Fibroblast of pulmonary artery (primary cell): ENCODE data around the gene ATP2B3.

Source experiments
- DNase-seq: peaks from one replicate; pipeline ENCODE4 v3.0.0-alpha.2; 2010; ENCODE audit warnings: low read depth
- H3K4me3 ChIP-seq: replicated peaks from 2 replicates; pipeline ENCODE4 v1.5.1; 2011; ENCODE audit warnings: low read depth, mild to moderate bottlenecking, control low read depth, low read length, moderate library complexity
- CTCF ChIP-seq: IDR thresholded peaks from 2 replicates; pipeline ENCODE4 v1.5.1; 2011; ENCODE audit warnings: mild to moderate bottlenecking, control low read depth, low read length, inconsistent platforms; ENCODE audit errors: missing control alignments

Gene ATP2B3

GRCh38 chrX:153499341-153499740, 18.1 kb upstream of the ATP2B3 start:
- H3K4me3 ChIP-seq, result no peak overlapping the region
- TF ChIP-seq CTCF, result no peak
- no peak for DNase-seq

- H3K4me3 ChIP-seq, result no peak overlapping the region
- no peak for DNase-seq
- TF ChIP-seq CTCF, result no peak
These were observed 17.6 kb upstream of the ATP2B3 start for GRCh38 chrX:153499876-153500275.

- TF ChIP-seq CTCF, result no peak
- no peak for DNase-seq
- no peak overlapping the region for H3K4me3 ChIP-seq
These were observed 16.7 kb upstream of the ATP2B3 start for GRCh38 chrX:153500676-153501280.

GRCh38 chrX:153501530-153501929, 15.9 kb upstream of the ATP2B3 start:
- DNase-seq, result no peak
- TF ChIP-seq CTCF, result no peak
- H3K4me3 ChIP-seq, result no peak overlapping the region

- no peak for TF ChIP-seq CTCF
- H3K4me3 ChIP-seq, result no peak overlapping the region
These were observed 15.3 kb upstream of the ATP2B3 start for GRCh38 chrX:153502131-153502530.

GRCh38 chrX:153502796-153503195, 14.6 kb upstream of the ATP2B3 start:
- no peak for TF ChIP-seq CTCF
- DNase-seq, result no peak
- H3K4me3 ChIP-seq, result no peak overlapping the region

More at GRCh38 chrX:153502131-153502530, 15.3 kb upstream of the ATP2B3 start:
- no peak for DNase-seq

GRCh38 chrX:153504445-153505016, 12.9 kb upstream of the ATP2B3 start:
- TF ChIP-seq CTCF, result no peak
- DNase-seq, result no peak
- no peak overlapping the region for H3K4me3 ChIP-seq
